Ovary (tissue), 3 donors: ENCODE measurements around the gene SAYSD1.

Source experiments
- CTCF ChIP-seq, 3 donors: fragments of 450-650 bp in 2 of 3; fragments of 200-600 bp in 1 of 3; IDR thresholded peaks; one replicate each; pipeline versions ENCODE4 v1.5.1 to v1.8.0; 2016 to 2022; ENCODE audit warnings: antibody characterized with exemption in 3 of 3, mild to moderate bottlenecking in 1 of 3
- EP300 ChIP-seq: sonication (generic); formaldehyde crosslinking; IDR thresholded peaks from one replicate; pipeline ENCODE4 v1.6.1; 2017; ENCODE audit warnings: antibody characterized with exemption
- POLR2A ChIP-seq: fragments of 450-650 bp; IDR thresholded peaks from one replicate; pipeline ENCODE4 v1.6.1; 2017; ENCODE audit warnings: antibody characterized with exemption, mild to moderate bottlenecking, moderate library complexity
- donor health status: DM: no; HTN: no; CAD: no.

DNA sequence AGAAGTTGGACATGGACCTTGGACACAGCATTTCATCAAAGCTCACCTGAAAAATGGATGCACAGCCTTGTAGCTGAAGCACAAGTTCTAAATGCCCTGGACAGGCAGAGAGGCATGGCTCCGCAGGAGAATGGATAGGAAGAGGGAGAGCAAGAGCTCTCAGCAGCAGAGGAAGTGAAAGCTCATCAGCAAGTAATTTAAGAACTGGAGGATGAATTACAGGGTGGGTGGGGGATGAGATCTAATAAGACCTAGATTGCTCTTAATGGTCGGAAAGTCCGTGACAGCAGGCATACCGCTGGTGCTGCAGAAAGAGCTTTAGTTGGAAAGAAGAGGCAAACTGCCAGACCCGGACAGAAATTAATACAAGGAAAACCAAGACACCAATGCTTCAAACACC lies 37.3 kb upstream of the SAYSD1 start:
- TF ChIP-seq CTCF (IDR thresholded peaks at IDR 0.05) = no peak
- no peak for TF ChIP-seq POLR2A
- TF ChIP-seq EP300 = no peak
